HG03139 (cell line): Measurements from ENCODE around the gene TGOLN2.

Source experiments
- ATAC-seq: cut with Tn5 transposase; IDR thresholded peaks from one replicate; pipeline ENCODE4 v1.9.1; 2021; ENCODE audit not compliant: unreplicated experiment

Gene TGOLN2

GRCh38 chr2:85269959-85270358 is 57.8 kb downstream of the TGOLN2 start:
- no peak for ATAC-seq
